ENCODE results near the gene CSNK1A1. TPM values are rescaled to one million over a fixed set of nuclear protein-coding genes. Genes with fewer than 3 reads are reported as not detected.
A peak's percentile ranks its signal among the peaks of the same experiment; 100 is the strongest.
"Not testable (repeated sequence)": the region's sequence is repeated elsewhere in the genome, so short reads cannot be mapped to it uniquely, and the experiment has no call there.

Gene CSNK1A1
- total RNA-seq, 1 experiment from 2014 or later, result 287 TPM

DNA sequence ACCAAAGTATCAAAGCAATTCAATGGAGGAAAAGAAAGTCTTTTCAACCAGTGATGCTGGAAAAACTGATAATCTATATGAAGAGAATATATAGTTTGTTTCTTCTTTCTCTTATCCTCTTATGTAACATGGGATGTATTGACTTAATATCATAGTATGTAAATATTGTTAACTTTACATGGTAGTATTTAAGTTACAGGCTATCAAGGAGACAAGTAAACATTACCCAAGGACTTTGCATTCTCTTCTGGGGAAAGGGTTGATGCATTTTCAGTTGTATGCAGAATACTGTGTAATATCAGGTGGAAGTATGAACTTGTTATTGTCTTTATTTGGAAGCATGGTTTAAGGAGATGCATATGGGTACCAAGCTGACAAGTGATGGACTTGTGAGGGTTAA, 20.9 kb upstream of the CSNK1A1 start:
- ChIA-PET POLR2A (interaction anchor here (0.6 kb wide), 1 partner anchor 1444 kb away, joined by 3 read pairs; no protein-coding TSS in a partner anchor), CTCF (no interaction called here)
- Histone ChIP-seq H3K4me3 (ENCODE audit: low read depth in 2 of 2, low read length in 2 of 2) (no peak overlapping the region), H3K4me1 (ENCODE audit: control insufficient read depth, insufficient read depth, low read length) (no peaks in the 10 kb centered on the region), H3K27ac (ENCODE audit: low read length) (no peak overlapping the region), H3K9me3 (ENCODE audit: control insufficient read depth, insufficient read depth, low read depth, low read length) (no peaks in the 10 kb centered on the region), H3K27me3 (ENCODE audit: control insufficient read depth, insufficient read depth, low read length) (no peaks in the 10 kb centered on the region), H3K36me3 (ENCODE audit: control insufficient read depth, insufficient read depth, low read length) (no peaks in the 10 kb centered on the region)
- TF ChIP-seq SIN3A (IDR thresholded peaks at IDR 0.05; ENCODE audit: borderline replicate concordance, insufficient read depth, low read depth, low read length) (no peak), TCF7L2 (IDR thresholded peaks at IDR 0.05; ENCODE audit: low read depth, low read length) (no peak)
- no peak for ATAC-seq
- DNase-seq (ENCODE audit: low read depth, low spot score), result no peak
- intact Hi-C loops (cut with micrococcal nuclease; ENCODE audit: unreplicated experiment), result no loop called here
- BruUV-seq (replicated peaks), result no TSS peak
- in situ Hi-C loops (cut with HindIII; ENCODE audit: low pct_unique_long_range_greater_than_20kb, low sequenced_read_pairs), result no loop called here

- in situ Hi-C loops (cut with HindIII; ENCODE audit: low pct_unique_long_range_greater_than_20kb, low sequenced_read_pairs), result no loop called here
- ChIA-PET POLR2A (no interaction called here), CTCF (no interaction called here)
- TF ChIP-seq SIN3A (IDR thresholded peaks at IDR 0.05; ENCODE audit: borderline replicate concordance, insufficient read depth, low read depth, low read length) (no peak), TCF7L2 (IDR thresholded peaks at IDR 0.05; ENCODE audit: low read depth, low read length) (no peak), REST (IDR thresholded peaks at IDR 0.05; ENCODE audit: insufficient read depth in 1 of 2, low read depth in 2 of 2, low read length in 1 of 2) (no peak), POLR2AphosphoS5 (IDR thresholded peaks at IDR 0.05; ENCODE audit: low read depth, low read length) (no peak)
- TF ChIP-seq, protein P1, sequence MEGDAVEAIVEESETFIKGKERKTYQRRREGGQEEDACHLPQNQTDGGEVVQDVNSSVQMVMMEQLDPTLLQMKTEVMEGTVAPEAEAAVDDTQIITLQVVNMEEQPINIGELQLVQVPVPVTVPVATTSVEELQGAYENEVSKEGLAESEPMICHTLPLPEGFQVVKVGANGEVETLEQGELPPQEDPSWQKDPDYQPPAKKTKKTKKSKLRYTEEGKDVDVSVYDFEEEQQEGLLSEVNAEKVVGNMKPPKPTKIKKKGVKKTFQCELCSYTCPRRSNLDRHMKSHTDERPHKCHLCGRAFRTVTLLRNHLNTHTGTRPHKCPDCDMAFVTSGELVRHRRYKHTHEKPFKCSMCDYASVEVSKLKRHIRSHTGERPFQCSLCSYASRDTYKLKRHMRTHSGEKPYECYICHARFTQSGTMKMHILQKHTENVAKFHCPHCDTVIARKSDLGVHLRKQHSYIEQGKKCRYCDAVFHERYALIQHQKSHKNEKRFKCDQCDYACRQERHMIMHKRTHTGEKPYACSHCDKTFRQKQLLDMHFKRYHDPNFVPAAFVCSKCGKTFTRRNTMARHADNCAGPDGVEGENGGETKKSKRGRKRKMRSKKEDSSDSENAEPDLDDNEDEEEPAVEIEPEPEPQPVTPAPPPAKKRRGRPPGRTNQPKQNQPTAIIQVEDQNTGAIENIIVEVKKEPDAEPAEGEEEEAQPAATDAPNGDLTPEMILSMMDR (IDR thresholded peaks at IDR 0.05), result no peak
- BruUV-seq (replicated peaks), result no TSS peak
- Histone ChIP-seq H3K27ac (ENCODE audit: low read length) (no peak overlapping the region), H3K4me3 (ENCODE audit: low read depth in 2 of 2, low read length in 2 of 2) (no peak overlapping the region), H3K9me3 (ENCODE audit: control insufficient read depth, insufficient read depth, low read depth, low read length) (no peaks in the 10 kb centered on the region), H3K27me3 (ENCODE audit: control insufficient read depth, insufficient read depth, low read length) (no peaks in the 10 kb centered on the region), H3K36me3 (ENCODE audit: control insufficient read depth, insufficient read depth, low read length) (no peaks in the 10 kb centered on the region), H3K4me1 (ENCODE audit: control insufficient read depth, insufficient read depth, low read length) (peaks cover 16% of the 10 kb centered on the region)
- intact Hi-C loops (cut with micrococcal nuclease; ENCODE audit: unreplicated experiment), result loop anchor here (10.0 kb wide), 2 partner anchors 422 to 832 kb away; partner anchors contain the start of gene ABLIM3
- ATAC-seq (no peak), DNase-seq (ENCODE audit: low read depth, low spot score) (no peak)
These were observed 16.0 kb upstream of the CSNK1A1 start for GRCh38 chr5:149567226-149567625.

DNA sequence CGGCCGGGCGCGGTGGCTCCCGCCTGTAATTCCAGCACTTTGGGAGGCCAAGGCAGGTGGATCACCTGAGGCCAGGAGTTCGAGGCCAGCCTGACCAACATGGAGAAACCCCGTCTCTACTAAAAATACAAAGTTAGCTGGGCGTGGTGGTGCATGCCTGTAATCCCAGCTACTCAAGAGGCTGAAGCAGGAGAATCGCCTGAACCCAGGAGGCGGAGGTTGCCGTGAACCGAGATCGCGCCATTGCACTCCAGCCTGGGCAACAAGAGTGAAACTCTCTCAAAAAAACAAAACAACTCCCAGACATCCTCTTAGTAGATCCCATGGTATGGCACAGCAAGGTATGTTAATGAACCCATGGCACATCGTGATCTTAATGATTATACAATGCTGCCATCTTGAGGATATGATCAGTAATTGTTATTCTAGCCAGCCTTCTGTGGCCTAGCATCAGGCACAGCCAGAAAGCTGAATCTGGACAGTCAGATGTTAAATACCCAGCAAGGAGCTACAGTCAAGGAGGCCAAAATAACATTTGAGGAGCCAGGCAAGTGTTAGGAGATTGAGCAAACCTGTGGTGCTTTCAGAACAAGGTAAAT, 13.4 kb upstream of the CSNK1A1 start:
- ATAC-seq (peak; percentile 85), DNase-seq (ENCODE audit: low read depth, low spot score) (peak; percentile 71)
- peaks cover 28% of the 10 kb centered on the region for H3K4me1 ChIP-seq (ENCODE audit: control insufficient read depth, insufficient read depth, low read length)
- in situ Hi-C loops (cut with HindIII; ENCODE audit: low pct_unique_long_range_greater_than_20kb, low sequenced_read_pairs); H3K9me3 ChIP-seq (ENCODE audit: control insufficient read depth, insufficient read depth, low read depth, low read length); BruUV-seq (replicated peaks); H3K36me3 ChIP-seq (ENCODE audit: control insufficient read depth, insufficient read depth, low read length); H3K27me3 ChIP-seq (ENCODE audit: control insufficient read depth, insufficient read depth, low read length): not testable (repeated sequence)
- peak overlapping the region in 1 of 2 experiments; percentile 30; a peak in 2 of 4 replicates for H3K4me3 ChIP-seq (ENCODE audit: low read depth in 2 of 2, low read length in 2 of 2)
- TF ChIP-seq, protein P1 (IDR thresholded peaks at IDR 0.05), result peak; percentile 68
- H3K27ac ChIP-seq (ENCODE audit: low read length), result peak overlapping the region; percentile 96
- CTCF ChIA-PET, result interaction anchor here (0.6 to 2.2 kb wide), 8 partner anchors 13 to 912 kb away, joined by 3 to 8 read pairs (median 6); no protein-coding TSS in a partner anchor
- POLR2A ChIA-PET, result interaction anchor here (0.7 kb wide), 1 partner anchor 38 kb away, joined by 9 read pairs; no protein-coding TSS in a partner anchor
- intact Hi-C loops (cut with micrococcal nuclease; ENCODE audit: unreplicated experiment), result loop anchor here (1.0 to 10.0 kb wide), 5 partner anchors 122 to 830 kb away; partner anchors contain the start of genes ABLIM3 and AFAP1L1

All from Panc1 (cell line).